ENCODE measurements around the gene FARP1.

Gene FARP1

GRCh38 chr13:98459171-98459681, 316.3 kb downstream of the FARP1 start:
- no peak for DNase-seq (ENCODE audit: low spot score)
- in situ Hi-C loops (cut with MboI; ENCODE audit: low sequenced_read_pairs, unreplicated experiment): no loop called here

GRCh38 chr13:98459721-98460370, 317.0 kb downstream of the FARP1 start:
- in situ Hi-C loops (cut with MboI; ENCODE audit: low sequenced_read_pairs, unreplicated experiment): no loop called here
- TF ChIP-seq CTCF (IDR thresholded peaks at IDR 0.05; ENCODE audit: borderline replicate concordance, control extremely low read depth, extremely low read depth, insufficient read depth, missing control alignments): no peak
- no peak for DNase-seq (ENCODE audit: low spot score)

More at GRCh38 chr13:98459171-98459681, 316.3 kb downstream of the FARP1 start:
- no peak for TF ChIP-seq CTCF (IDR thresholded peaks at IDR 0.05; ENCODE audit: borderline replicate concordance, control extremely low read depth, extremely low read depth, insufficient read depth, missing control alignments)

- no peak for DNase-seq (ENCODE audit: low spot score)
- no peak for TF ChIP-seq CTCF (IDR thresholded peaks at IDR 0.05; ENCODE audit: borderline replicate concordance, control extremely low read depth, extremely low read depth, insufficient read depth, missing control alignments)
These were observed 317.6 kb downstream of the FARP1 start for GRCh38 chr13:98460516-98460915.

GRCh38 chr13:98461486-98462240, 318.8 kb downstream of the FARP1 start:
- in situ Hi-C loops (cut with MboI; ENCODE audit: low sequenced_read_pairs, unreplicated experiment): no loop called here
- no peak for TF ChIP-seq CTCF (IDR thresholded peaks at IDR 0.05; ENCODE audit: borderline replicate concordance, control extremely low read depth, extremely low read depth, insufficient read depth, missing control alignments)

More at GRCh38 chr13:98460516-98460915, 317.6 kb downstream of the FARP1 start:
- in situ Hi-C loops (cut with MboI; ENCODE audit: low sequenced_read_pairs, unreplicated experiment): no loop called here

GRCh38 chr13:98462241-98462882, 319.5 kb downstream of the FARP1 start:
- TF ChIP-seq CTCF (IDR thresholded peaks at IDR 0.05; ENCODE audit: borderline replicate concordance, control extremely low read depth, extremely low read depth, insufficient read depth, missing control alignments): no peak
- DNase-seq (ENCODE audit: low spot score): no peak
- in situ Hi-C loops (cut with MboI; ENCODE audit: low sequenced_read_pairs, unreplicated experiment): no loop called here

More at GRCh38 chr13:98461486-98462240, 318.8 kb downstream of the FARP1 start:
- no peak for DNase-seq (ENCODE audit: low spot score)

- DNase-seq (ENCODE audit: low spot score): no peak
- no peak for TF ChIP-seq CTCF (IDR thresholded peaks at IDR 0.05; ENCODE audit: borderline replicate concordance, control extremely low read depth, extremely low read depth, insufficient read depth, missing control alignments)
- in situ Hi-C loops (cut with MboI; ENCODE audit: low sequenced_read_pairs, unreplicated experiment): no loop called here
These were observed 320.1 kb downstream of the FARP1 start for GRCh38 chr13:98462946-98463345.
